NCI-H2081 treated with DMSO at 0.1 percent for 48 hours (cell line): Measurements from ENCODE around the gene RAB34.

ENCODE experiments used
- DNase-seq: peaks from one replicate; lab custom pipeline; 2025; lab: John Stamatoyannopoulos, UW

The RAB34 gene

DNA sequence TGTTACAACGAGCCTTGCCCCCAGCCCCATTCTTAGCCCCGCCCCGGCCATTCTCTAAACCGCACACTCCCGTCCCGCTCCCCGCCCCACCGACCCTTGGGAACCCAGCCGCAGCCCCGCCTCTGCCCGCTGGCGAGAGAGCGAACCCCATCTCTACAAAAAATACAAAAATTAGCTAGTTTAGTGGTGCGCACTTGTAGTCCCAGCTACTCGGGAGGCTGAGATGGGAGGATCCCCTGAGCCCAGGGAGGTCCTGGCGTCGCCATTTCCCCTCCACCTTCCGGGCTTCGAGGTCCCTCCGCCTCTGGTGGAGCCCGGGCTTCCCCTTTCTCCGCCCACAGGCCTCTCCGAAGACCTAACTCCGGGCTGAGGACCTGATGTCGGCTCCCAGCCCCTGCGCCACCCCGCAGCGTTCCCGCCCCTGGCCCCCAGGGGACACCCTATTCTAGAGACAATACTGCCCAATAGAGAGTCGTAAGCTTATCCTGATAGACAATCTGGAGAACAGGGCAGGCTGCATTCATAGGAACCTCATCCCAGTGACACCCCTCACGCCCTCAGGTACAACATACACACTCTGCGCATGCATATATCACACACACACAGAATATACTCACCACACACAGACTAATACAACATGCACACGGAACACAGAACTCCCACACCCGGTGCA, 5.5 kb downstream of the RAB34 start:
- DNase-seq = no peak

DNA sequence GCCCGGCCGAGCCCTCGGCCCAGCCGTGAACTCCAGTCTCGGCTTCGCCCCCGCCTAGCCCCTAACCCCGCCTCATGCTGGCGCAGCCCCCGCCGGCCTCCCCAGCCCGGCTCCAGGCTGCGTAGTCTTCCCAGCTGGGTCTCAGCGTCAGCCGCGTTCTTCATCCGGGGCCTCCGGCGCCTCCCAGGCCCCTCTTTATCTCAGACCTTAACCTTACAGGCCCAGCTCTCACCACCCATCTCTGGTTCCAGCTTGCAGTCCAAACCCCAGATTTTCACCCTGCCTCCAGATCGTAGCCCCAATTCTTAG, 6.0 kb downstream of the RAB34 start, which contains the start of gene PROCA1:
TSS of gene PROCA1 (minus strand) at position 166 of the 309 bp plus-strand sequence. CDS start 228 bp downstream, outside the sequence.
- DNase-seq = no peak

- no peak for DNase-seq
Observed at GRCh38 chr17:28710861-28711722, 6.6 kb downstream of the RAB34 start.

DNA sequence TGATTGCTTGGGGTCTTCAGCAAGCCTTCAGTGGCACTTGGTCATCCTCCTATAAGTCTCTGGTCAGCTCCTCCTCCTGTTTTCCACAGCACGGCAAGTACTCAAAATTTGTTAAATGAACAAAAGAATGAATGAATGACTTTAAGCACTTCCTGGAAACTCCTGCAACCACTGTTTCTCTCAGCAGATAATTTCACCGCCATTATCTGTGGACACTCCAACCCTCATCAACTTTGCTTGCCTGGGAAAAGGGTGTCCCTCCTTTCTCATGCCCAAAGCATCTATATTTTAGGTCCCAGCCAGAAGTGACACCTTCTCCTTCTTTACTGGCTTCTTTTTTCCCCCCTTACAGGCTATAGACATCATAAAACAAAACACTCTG, 10.3 kb downstream of the RAB34 start:
- DNase-seq = no peak

- DNase-seq = no peak
Observed at GRCh38 chr17:28706471-28707338, 11.0 kb downstream of the RAB34 start.

GRCh38 chr17:28705728-28706334, 11.8 kb downstream of the RAB34 start:
- no peak for DNase-seq

- DNase-seq = no peak
Observed at GRCh38 chr17:28705074-28705659, 12.5 kb downstream of the RAB34 start.

DNA sequence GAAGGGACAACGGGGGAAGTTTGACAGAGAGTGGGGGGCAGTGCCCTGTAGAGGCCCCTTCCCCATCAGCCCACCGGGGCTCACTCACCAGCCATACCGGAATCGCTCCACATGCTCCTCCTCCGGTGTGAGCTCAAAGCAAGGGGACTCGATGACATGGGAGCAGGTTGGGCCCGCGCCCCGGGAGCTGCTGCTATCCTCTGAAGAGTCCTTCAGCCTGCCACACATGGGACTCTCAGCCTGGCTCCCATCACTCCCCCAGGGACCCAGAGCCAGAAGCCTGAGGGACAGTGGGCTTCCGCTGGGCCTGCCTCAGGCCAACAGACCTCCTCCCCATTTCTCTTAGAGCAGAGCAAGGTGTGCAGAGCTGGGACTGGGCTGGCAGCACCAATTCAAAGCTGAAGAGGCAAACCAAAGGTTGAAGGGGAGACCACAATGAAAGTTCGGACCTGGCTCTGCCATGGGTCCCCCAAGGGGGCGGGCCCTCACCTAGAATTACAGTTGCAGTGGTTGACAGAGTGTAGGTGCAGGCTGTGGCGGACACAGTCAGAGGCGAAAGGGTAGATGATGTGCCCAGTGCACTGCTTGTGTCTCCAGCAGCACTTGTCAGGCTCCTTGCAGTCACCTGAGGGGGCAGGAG, 13.3 kb downstream of the RAB34 start:
- no peak for DNase-seq

- no peak for DNase-seq
Observed at GRCh38 chr17:28703552-28704218, 14.0 kb downstream of the RAB34 start.

GRCh38 chr17:28702752-28703150, 14.9 kb downstream of the RAB34 start:
- DNase-seq = no peak

GRCh38 chr17:28702026-28702751, 15.5 kb downstream of the RAB34 start:
- no peak for DNase-seq

- DNase-seq = no peak
Observed at GRCh38 chr17:28700830-28701492, 16.7 kb downstream of the RAB34 start.

DNA sequence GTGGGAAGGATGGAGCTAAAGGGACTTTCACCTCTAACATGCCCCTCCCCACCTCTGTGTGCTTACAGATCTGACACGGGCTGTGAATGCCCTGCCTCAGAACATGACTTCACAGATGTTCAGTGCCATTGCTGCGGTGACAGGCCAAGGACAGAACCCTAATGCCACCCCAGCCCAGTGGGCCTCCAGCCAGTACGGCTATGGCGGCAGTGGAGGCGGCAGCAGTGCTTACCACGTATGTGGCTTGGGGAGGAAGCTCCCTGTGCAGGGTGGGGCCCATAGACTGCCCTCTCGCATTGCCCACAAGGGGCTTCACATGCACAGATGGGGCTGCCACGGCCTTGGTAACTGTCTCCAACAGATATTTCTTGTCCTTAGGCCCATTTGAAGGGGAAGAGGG, 17.4 kb downstream of the RAB34 start:
- DNase-seq = no peak

DNA sequence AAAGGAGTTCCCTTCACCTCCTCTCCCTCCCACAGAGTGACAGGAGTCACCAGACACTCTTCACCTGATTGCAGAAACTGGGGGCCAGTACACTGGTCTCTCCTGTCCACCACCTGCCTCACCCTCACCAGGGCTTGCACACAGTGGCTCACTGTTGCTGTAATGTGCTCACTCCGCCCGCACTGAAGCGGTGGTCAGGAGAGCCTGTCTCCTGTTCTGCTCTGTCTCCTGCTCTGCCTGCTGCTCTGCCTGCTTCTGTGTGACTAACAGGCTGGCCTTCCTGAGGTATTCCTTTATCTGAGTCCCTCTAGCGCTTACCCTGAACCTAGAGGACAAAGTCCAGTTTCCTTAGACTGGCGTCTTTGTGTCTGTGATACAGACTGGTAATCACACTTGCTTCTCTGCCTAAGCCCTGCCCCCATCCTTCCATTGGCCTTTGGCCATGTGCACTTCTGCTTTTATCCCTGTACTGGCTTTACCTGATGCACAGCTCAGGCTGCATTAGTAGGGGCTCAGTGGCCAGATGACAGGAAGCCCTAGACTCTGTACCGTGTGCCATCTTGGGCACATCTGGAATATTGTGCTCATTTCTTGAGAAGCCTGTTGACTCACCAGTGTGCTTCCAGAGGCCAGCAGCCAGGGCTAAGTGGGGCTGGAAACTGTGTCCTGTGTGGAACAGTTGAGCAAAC, 19.3 kb downstream of the RAB34 start:
- no peak for DNase-seq

GRCh38 chr17:28693869-28694268, 23.8 kb downstream of the RAB34 start:
- DNase-seq = no peak

DNA sequence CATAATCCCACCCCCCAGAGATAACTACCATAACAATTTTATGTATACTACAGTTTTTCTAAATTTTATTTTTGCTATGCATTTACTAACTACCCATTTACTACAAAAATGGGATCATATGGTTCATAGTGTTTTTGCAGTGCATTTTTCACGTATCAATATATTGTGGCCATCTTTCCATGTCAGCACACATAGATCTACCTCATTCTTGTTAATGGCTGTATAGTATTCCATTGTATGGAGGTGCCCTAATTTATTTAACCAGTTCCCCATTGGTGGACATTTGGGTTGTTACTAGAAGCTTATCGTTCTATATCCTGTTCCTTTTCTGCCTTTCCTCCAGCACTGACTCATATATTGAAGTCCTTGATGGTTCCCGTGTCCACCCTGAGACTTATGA, 28.7 kb downstream of the RAB34 start:
- DNase-seq = no peak

DNA sequence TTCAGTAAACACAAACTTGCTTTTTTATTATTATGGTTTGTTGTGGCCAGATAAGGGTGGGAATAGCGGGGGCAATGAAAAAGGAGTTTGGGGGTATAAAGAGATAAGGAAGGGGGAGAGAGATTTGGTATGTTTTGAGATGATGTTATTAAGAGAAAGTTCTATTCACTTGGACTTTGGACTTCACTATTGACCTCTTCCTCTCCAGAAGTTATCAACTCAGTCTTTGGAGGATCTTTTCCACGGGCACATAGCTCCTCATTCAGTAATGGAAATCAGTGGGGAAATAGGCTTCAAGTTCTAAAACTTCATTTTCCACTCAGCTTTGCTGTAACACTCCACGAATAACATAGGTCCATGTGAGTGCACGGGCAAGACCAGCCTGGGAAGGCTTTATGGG, 29.2 kb downstream of the RAB34 start:
- no peak for DNase-seq

DNA sequence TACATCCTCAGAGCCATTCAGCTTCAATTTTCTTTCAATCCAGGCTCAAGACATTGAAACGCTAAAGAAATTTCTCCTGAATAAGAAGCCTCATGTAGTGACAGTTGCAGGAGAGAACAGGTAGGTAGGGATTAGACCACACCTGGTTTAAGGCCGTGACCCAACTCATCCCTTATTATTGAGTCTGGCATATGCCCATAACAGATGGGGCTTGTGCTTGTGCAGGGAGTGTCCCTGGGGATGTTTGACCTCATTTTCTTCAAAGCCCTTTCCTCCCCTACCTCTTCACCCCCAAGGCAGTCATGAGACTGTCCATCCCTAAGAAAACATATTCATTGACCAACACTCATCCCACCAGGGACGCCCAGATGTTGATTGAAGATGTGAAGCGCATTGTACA, 31.4 kb downstream of the RAB34 start:
- no peak for DNase-seq

DNA sequence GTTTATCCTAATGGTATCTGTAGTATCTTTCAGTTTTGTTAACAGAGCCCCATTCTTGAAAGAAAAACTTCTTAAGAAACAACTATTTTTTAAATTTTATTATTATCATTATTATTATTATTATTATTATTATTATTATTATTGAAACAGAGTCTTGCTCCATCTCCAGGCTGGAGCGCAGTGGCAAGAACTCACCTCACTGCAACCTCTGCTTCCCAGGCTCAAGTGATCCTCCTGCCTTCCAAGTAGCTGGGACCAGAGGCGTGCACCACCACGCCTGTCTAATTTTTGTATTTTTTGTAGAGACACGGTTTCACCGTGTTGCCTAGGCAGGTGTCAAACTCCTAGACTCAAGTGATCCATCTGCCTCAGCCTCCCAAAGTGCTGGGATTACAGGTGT, 32.3 kb downstream of the RAB34 start:
- DNase-seq = no peak
